H1 (cell line): ENCODE data around the gene WFIKKN1. TPM values are rescaled to one million over a fixed set of nuclear protein-coding genes. Genes with fewer than 3 reads are reported as not detected.

Source experiments
- CREB1 ChIP-seq: IDR thresholded peaks from 2 replicates; pipeline ENCODE4 v1.6.1; 2012; ENCODE audit warnings: inconsistent platforms
- KDM4A ChIP-seq: IDR thresholded peaks from one replicate; pipeline ENCODE4 v1.7.1; 2012; ENCODE audit warnings: low read depth, mild to moderate bottlenecking, moderate library complexity, low read length, inconsistent platforms; ENCODE audit not compliant: severe bottlenecking
- KDM5A ChIP-seq: fragments of 200-600 bp; IDR thresholded peaks from 2 replicates; pipeline ENCODE4 v1.7.1; 2012; ENCODE audit warnings: mild to moderate bottlenecking, low read length, inconsistent platforms, mixed read lengths
- POLR2A ChIP-seq, 2 experiments: IDR thresholded peaks; 1 replicate in 1 of 2; 2 replicates in 1 of 2; pipeline ENCODE4 v1.6.1; 2011; ENCODE audit warnings: low read depth in 2 of 2, low read length in 2 of 2, mild to moderate bottlenecking in 2 of 2; ENCODE audit errors: control extremely low read depth in 1 of 2
- POLR2AphosphoS5 ChIP-seq: IDR thresholded peaks from 2 replicates; pipeline ENCODE4 v1.6.1; 2011; ENCODE audit warnings: low read depth, low read length
- RBBP5 ChIP-seq: IDR thresholded peaks from 2 replicates; pipeline ENCODE4 v1.7.1; 2012; ENCODE audit warnings: low read depth, mild to moderate bottlenecking, inconsistent platforms, low read length, moderate library complexity, borderline replicate concordance
- SIX5 ChIP-seq: IDR thresholded peaks from 2 replicates; pipeline ENCODE4 v1.6.1; 2011; ENCODE audit warnings: mild to moderate bottlenecking, low read depth, low read length
- SP1 ChIP-seq: IDR thresholded peaks from 2 replicates; pipeline ENCODE4 v1.6.1; 2011; ENCODE audit warnings: low read depth, low read length
- SP4 ChIP-seq: IDR thresholded peaks from 2 replicates; pipeline ENCODE4 v1.6.1; 2012; ENCODE audit warnings: low read length, inconsistent platforms
- TAF1 ChIP-seq: IDR thresholded peaks from 2 replicates; pipeline ENCODE4 v1.6.1; 2011; ENCODE audit warnings: mild to moderate bottlenecking, low read depth, low read length
- TCF12 ChIP-seq: IDR thresholded peaks from 2 replicates; pipeline ENCODE4 v1.6.1; 2011; ENCODE audit warnings: low read depth, mild to moderate bottlenecking, low read length
- YY1 ChIP-seq: IDR thresholded peaks from 2 replicates; pipeline ENCODE4 v1.6.1; 2011; ENCODE audit warnings: low read depth, mild to moderate bottlenecking, low read length
- polyA plus RNA-seq, 7 experiments: library from polyadenylated mRNA; depleted of rRNA in 3 of 7; stranded (reverse) in 5 of 7; unstranded in 2 of 7; fragments of >200 nt in 5 of 7; fragments of 200-250 nt in 2 of 7; gene quantifications; 1 replicate in 5 of 7; 2 replicates in 1 of 7; 4 replicates in 1 of 7; pipeline versions ENCODE4 v1.2.1 to v1.2.3, GENCODE V29; 2011 to 2013; ENCODE audit warnings: missing spikeins in 2 of 7, mixed read lengths in 2 of 7
- total RNA-seq: library from RNA; stranded (reverse); fragmentation: NEBNext Ultra II Directional; extraction: Animal tissue kit (Norgen Biotek cat#: 25700); gene quantifications from 2 replicates; pipeline ENCODE4 v1.2.1, GENCODE V29; 2021
- TF ChIP-seq, protein P1 (sequence below): IDR thresholded peaks from 2 replicates; pipeline ENCODE4 v1.6.1; 2011; ENCODE audit warnings: low read length, improper control_type of control experiment
- TF ChIP-seq, protein P2 (sequence below): IDR thresholded peaks from 2 replicates; pipeline ENCODE4 v1.6.1; 2012; ENCODE audit warnings: inconsistent platforms
- TF ChIP-seq, protein P3 (sequence below): IDR thresholded peaks from 2 replicates; pipeline ENCODE4 v1.6.1; 2012; ENCODE audit warnings: inconsistent platforms
- TF ChIP-seq, protein P4 (sequence below): IDR thresholded peaks from 2 replicates; pipeline ENCODE4 v1.6.1; 2012; ENCODE audit warnings: low read length, inconsistent platforms

Gene WFIKKN1
- total and polyA plus RNA-seq, 2 of the 8 experiments (the other 6 are each of a cell fraction or from before 2014, with no cell fraction given), result 11.4 to 15.8 TPM

DNA sequence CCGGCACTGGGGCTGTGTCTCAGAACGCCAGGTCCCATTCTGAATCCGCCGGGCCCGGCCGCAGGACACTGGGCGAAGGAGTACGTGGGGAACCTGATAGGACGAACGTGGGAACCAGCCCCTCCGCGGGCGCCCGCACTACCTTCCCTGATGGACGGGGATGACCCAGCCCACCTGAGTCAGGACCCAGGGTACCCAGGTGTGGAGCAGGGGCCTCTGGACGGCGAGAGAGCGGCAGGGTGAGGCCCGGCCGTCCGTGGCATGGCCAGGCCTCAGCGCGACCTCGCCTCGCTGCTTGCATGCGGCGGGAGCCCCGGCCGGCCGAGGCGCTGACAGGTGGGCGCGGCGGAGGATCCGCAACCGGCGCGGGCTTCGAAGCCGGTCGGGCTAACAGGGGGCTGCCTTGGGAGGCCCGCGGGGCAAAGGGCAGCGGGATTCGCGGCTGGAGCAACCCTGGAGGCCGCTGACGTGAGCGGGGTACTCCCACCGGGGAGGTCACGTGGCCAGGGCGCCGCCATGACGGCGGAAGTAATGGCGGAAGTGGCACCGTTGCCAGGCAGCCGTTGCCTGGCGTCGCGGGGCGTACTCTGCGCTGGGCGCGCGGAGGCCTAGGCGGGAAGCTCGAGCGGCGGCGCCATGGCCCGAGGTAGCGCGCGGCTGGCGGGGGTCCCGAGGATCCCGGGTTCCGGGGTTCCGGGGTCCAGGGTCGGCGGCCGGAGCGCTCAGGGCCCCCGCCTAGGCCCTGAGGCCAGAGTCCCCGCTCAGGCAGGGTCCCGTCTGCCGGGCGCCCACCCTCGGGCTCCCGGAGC is 18.2 kb downstream of the WFIKKN1 start, which contains the start of gene WDR90 (continued):
- TF ChIP-seq, protein P1, sequence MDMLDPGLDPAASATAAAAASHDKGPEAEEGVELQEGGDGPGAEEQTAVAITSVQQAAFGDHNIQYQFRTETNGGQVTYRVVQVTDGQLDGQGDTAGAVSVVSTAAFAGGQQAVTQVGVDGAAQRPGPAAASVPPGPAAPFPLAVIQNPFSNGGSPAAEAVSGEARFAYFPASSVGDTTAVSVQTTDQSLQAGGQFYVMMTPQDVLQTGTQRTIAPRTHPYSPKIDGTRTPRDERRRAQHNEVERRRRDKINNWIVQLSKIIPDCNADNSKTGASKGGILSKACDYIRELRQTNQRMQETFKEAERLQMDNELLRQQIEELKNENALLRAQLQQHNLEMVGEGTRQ, result peak; percentile 96
- TF ChIP-seq KDM5A (0 out of 2 replicates have a peak, but pooled peaks have one; percentile 43), POLR2AphosphoS5 (peak; percentile 22; the same call in 1 of the 2 replicates), RBBP5 (no peak), CREB1 (peak; percentile 85), POLR2A (IDR thresholded peaks at IDR 0.05; ENCODE audit: control extremely low read depth in 1 of 2, low read depth in 2 of 2, low read length in 2 of 2) (peak in 1 of 2 experiments; percentile 49; a peak in 1 of 3 replicates), TAF1 (0 out of 2 replicates have a peak, but pooled peaks have one; percentile 52), SIX5 (no peak), SP1 (no peak), YY1 (peak; percentile 98), TCF12 (no peak), SP4 (peak; percentile 75; the same call in 1 of the 2 replicates), KDM4A (peak; percentile 58)
- TF ChIP-seq, protein P2, sequence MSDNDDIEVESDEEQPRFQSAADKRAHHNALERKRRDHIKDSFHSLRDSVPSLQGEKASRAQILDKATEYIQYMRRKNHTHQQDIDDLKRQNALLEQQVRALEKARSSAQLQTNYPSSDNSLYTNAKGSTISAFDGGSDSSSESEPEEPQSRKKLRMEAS, result peak; percentile 95
- TF ChIP-seq, protein P3, sequence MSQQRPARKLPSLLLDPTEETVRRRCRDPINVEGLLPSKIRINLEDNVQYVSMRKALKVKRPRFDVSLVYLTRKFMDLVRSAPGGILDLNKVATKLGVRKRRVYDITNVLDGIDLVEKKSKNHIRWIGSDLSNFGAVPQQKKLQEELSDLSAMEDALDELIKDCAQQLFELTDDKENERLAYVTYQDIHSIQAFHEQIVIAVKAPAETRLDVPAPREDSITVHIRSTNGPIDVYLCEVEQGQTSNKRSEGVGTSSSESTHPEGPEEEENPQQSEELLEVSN, result peak; percentile 71
- TF ChIP-seq, protein P4, sequence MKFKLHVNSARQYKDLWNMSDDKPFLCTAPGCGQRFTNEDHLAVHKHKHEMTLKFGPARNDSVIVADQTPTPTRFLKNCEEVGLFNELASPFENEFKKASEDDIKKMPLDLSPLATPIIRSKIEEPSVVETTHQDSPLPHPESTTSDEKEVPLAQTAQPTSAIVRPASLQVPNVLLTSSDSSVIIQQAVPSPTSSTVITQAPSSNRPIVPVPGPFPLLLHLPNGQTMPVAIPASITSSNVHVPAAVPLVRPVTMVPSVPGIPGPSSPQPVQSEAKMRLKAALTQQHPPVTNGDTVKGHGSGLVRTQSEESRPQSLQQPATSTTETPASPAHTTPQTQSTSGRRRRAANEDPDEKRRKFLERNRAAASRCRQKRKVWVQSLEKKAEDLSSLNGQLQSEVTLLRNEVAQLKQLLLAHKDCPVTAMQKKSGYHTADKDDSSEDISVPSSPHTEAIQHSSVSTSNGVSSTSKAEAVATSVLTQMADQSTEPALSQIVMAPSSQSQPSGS, result no peak
